Tibial nerve (tissue), 4 donors: ENCODE data around the gene CHST12. TPM values are rescaled to one million over a fixed set of nuclear protein-coding genes. Genes with fewer than 3 reads are reported as not detected.
A peak's percentile ranks its signal among the peaks of the same experiment; 100 is the strongest.
"Not testable (repeated sequence)": the region's sequence is repeated elsewhere in the genome, so short reads cannot be mapped to it uniquely, and the experiment has no call there.

ENCODE experiments used
- DNase-seq, 2 donors: peaks; one replicate each; pipeline ENCODE4 v3.0.0-alpha.2; 2019; ENCODE audit warnings: low spot score in 2 of 2
- H3K27ac ChIP-seq, 4 donors: fragments of 200-600 bp; sonication (generic) in 3 of 4; one replicate each; pipeline ENCODE4 v1.5.1; 2017 to 2019; ENCODE audit warnings: mild to moderate bottlenecking in 1 of 4
- H3K27me3 ChIP-seq, 2 donors: fragments of 200-600 bp; sonication (generic) in 1 of 2; one replicate each; pipeline versions ENCODE4 v1.5.1 to v1.6.0; 2017 to 2019
- H3K36me3 ChIP-seq, 3 donors: fragments of 200-600 bp; sonication (generic); one replicate each; pipeline ENCODE4 v1.5.1; 2018 to 2019
- H3K4me1 ChIP-seq, 4 donors: fragments of 200-600 bp; sonication (generic) in 3 of 4; one replicate each; pipeline ENCODE4 v1.5.1; 2017 to 2019
- H3K4me3 ChIP-seq, 4 donors: fragments of 200-600 bp; sonication (generic) in 3 of 4; one replicate each; pipeline ENCODE4 v1.5.1; 2017 to 2019; ENCODE audit warnings: mild to moderate bottlenecking in 1 of 4, moderate library complexity in 1 of 4
- H3K9me3 ChIP-seq, 4 donors: fragments of 200-600 bp; sonication (generic) in 3 of 4; one replicate each; pipeline ENCODE4 v1.5.1; 2017 to 2019
- EP300 ChIP-seq, 2 donors: sonication (generic); formaldehyde crosslinking; IDR thresholded peaks; one replicate each; pipeline ENCODE4 v1.6.1; 2017; ENCODE audit warnings: antibody characterized with exemption in 2 of 2, mild to moderate bottlenecking in 1 of 2
- POLR2A ChIP-seq, 2 donors: fragments of 450-650 bp; IDR thresholded peaks; one replicate each; pipeline ENCODE4 v1.6.1; 2017; ENCODE audit warnings: antibody characterized with exemption in 2 of 2, mild to moderate bottlenecking in 2 of 2, moderate library complexity in 2 of 2
- WGBS, 2 donors: methylation state at CpG; one replicate each; pipeline ENCODE4 v1.1.5; 2018; 5-methylcytosine and 5-hydroxymethylcytosine counted together
- total RNA-seq, 4 donors: library from RNA; depleted of rRNA; stranded (reverse); fragments of >200 nt; gene quantifications; one replicate each; pipeline ENCODE4 v1.1.0, GENCODE V29; 2016
- TF ChIP-seq, protein P1 (sequence below), 5 experiments: fragments of 200-600 bp in 3 of 5; fragments of 450-650 bp in 2 of 5; sonication (generic) in 3 of 5; IDR thresholded peaks; one replicate each; pipeline ENCODE4 v1.5.1; 2016 to 2019; ENCODE audit warnings: antibody characterized with exemption in 5 of 5, mild to moderate bottlenecking in 3 of 5, moderate library complexity in 2 of 5

Gene CHST12
- total RNA-seq, 4 donors from 2014 or later: 21.0 to 29.9 (median 29.3) TPM

DNA sequence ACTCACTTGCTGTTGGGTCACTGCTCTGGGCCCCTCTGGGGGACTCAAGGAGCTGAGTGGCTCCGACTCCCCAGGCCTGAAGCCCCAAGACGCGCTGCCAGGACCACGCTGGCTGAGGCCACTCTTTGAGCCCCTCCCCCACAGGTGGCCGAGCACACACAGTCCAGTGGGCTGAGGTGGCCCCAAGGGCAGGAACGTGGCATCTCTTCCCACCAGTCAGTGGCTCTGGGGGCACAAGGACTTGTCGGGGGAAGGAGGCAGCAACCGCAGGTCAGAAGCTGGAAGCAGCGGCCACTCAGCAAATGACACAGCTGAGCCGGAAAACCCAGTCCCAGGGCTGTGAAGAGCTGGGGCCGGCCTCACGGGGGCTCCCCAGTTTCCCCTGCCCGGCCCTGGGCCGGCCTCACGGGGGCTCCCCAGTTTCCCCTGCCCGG lies 48.7 kb downstream of the CHST12 start:
- no peaks in the 10 kb centered on the region for H3K36me3 ChIP-seq
- TF ChIP-seq POLR2A (IDR thresholded peaks at IDR 0.05) (no peak), EP300 (IDR thresholded peaks at IDR 0.05) (no peak)
- TF ChIP-seq, protein P1, sequence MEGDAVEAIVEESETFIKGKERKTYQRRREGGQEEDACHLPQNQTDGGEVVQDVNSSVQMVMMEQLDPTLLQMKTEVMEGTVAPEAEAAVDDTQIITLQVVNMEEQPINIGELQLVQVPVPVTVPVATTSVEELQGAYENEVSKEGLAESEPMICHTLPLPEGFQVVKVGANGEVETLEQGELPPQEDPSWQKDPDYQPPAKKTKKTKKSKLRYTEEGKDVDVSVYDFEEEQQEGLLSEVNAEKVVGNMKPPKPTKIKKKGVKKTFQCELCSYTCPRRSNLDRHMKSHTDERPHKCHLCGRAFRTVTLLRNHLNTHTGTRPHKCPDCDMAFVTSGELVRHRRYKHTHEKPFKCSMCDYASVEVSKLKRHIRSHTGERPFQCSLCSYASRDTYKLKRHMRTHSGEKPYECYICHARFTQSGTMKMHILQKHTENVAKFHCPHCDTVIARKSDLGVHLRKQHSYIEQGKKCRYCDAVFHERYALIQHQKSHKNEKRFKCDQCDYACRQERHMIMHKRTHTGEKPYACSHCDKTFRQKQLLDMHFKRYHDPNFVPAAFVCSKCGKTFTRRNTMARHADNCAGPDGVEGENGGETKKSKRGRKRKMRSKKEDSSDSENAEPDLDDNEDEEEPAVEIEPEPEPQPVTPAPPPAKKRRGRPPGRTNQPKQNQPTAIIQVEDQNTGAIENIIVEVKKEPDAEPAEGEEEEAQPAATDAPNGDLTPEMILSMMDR (IDR thresholded peaks at IDR 0.05): no peak
- H3K4me1 ChIP-seq: peaks cover 0 to 14% (median 10%) of the 10 kb centered on the region in 4 donors
- H3K27me3 ChIP-seq: no peaks in the 10 kb centered on the region
- H3K4me3 ChIP-seq: peak overlapping the region in 3 of 4 donors; percentile 25 to 49 (median 41)
- no peak for DNase-seq
- H3K27ac ChIP-seq: peak overlapping the region in 2 of 4 donors; percentile 5 to 46
- peaks cover 0 to 8% (median 0%) of the 10 kb centered on the region in 4 donors for H3K9me3 ChIP-seq
- WGBS, 2 donors: 18 to 20% methylated on average over 9 to 10 of the region's 16 CpGs

DNA sequence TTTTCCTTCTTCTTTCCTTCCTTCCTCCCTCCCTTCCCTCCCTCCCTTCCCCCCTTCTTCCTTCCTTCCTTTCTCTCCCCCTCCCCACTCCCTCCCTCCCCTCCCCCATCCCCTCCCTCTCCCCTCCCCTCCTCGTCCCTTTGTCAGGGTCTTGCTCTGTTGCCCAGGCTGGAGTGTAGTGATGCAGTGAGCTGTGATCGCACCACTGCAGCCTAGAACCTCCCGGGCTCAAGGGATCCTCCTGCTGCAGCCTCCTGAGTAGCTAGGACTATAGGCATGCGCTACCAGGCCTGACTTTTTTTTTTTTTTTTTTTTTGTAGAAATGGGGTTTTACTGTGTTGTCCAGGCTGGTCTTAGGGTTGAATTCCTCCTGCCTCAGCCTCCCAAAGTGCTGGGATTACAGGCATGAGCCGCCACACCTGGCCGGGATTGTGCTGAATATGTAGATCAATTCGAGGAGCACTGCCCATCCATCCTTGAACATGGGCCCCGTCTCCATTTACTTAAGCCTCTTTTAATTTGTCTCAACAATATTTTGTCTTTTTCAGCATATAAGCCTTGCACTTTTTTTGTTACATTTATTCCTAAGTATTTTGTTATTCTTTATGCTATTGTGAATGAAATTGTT lies 49.3 kb downstream of the CHST12 start:
- H3K36me3 ChIP-seq: no peaks in the 10 kb centered on the region
- H3K27ac ChIP-seq: no peak overlapping the region
- TF ChIP-seq, protein P1 (IDR thresholded peaks at IDR 0.05): no peak
- TF ChIP-seq EP300 (IDR thresholded peaks at IDR 0.05) (no peak), POLR2A (IDR thresholded peaks at IDR 0.05) (no peak)
- H3K4me3 ChIP-seq: no peak overlapping the region
- no peak for DNase-seq
- H3K4me1 ChIP-seq: peaks cover 0 to 14% (median 10%) of the 10 kb centered on the region in 4 donors
- H3K27me3 ChIP-seq: no peaks in the 10 kb centered on the region
- peaks cover 0 to 8% (median 0%) of the 10 kb centered on the region in 4 donors for H3K9me3 ChIP-seq
- 84 to 93% methylated on average over 7 to 8 of the region's 8 CpGs for WGBS, 2 donors

DNA sequence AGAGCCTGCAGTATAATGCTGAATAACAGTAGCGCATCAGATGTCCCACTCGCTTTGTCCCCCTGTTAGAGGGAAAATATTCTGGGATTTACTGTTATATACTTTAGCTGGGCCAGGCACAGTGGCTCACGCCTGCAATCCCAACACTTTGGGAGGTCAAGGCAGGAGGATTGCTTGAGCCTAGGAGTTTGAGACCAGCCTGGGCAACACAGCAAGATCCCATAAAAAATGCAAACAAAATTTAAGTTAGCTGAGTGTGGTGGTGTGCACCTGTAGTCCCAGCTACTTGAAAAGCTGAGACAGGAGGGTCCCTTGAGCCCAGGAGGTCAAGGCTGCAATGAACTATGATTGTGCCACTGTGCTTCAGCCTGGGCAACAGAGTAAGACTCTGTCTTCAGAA lies 50.4 kb downstream of the CHST12 start:
- not testable (repeated sequence) for H3K27ac ChIP-seq, H3K4me3 ChIP-seq, H3K27me3 ChIP-seq, DNase-seq, H3K9me3 ChIP-seq, H3K36me3 ChIP-seq
- 94 to 98% methylated on average over 3 of the region's 3 CpGs for WGBS, 2 donors
- peaks cover 0 to 14% (median 10%) of the 10 kb centered on the region in 4 donors for H3K4me1 ChIP-seq

DNA sequence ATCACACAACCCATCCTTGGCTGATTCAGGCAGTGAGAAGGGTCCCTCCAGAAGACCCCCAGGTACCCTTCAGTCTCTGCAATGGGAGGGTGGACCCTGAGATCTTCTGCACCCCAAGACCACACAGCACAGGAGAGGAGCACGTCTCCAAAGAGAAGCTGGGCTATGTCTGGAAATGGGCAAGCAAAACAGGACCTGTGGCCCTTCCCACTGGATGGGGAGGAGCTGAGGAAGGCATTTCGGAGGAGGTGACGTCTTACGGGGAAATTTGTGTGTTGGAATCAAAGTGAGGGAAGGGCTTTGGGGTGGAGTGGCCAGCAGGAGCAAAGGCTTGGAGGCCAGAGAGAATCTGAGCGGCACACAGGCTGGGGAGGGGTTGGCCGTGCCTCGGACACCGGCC lies 56.3 kb downstream of the CHST12 start:
- Histone ChIP-seq H3K4me1 (peaks cover 0 to 16% (median 6%) of the 10 kb centered on the region in 4 donors), H3K9me3 (peaks cover 0 to 3% (median 0%) of the 10 kb centered on the region in 4 donors)
- WGBS, 2 donors: 60 to 71% methylated on average over 7 to 8 of the region's 8 CpGs

DNA sequence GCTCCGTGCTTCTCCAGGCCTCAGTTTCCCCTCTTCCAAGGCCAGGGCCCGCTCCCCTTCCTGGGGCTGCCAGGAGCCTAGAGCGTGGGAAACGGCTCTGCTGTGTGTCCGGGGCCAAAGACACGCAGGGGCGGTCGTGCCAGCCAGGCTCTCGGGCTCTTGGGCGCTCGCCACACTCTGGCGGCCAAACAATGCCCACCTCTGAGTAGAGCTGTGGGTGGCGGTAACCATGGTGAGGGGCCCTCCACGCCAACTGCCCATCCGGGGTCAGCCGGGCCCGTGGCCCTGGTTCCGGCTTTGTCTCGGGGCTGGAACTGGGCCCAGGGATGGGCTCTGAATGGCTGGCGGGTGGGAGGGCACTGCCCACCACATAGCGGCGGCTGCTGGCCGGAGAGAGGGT lies 56.8 kb downstream of the CHST12 start:
- TF ChIP-seq EP300 (IDR thresholded peaks at IDR 0.05) (no peak), POLR2A (IDR thresholded peaks at IDR 0.05) (no peak)
- TF ChIP-seq, protein P1 (IDR thresholded peaks at IDR 0.05): no peak
- peak overlapping the region in 2 of 4 donors; percentile 49 to 58 for H3K27ac ChIP-seq
- H3K27me3 ChIP-seq: no peaks in the 10 kb centered on the region
- H3K4me1 ChIP-seq: peaks cover 0 to 16% (median 6%) of the 10 kb centered on the region in 4 donors
- no peak overlapping the region for H3K4me3 ChIP-seq
- no peaks in the 10 kb centered on the region for H3K36me3 ChIP-seq
- 30 to 54% methylated on average over 2 to 13 of the region's 23 CpGs for WGBS, 2 donors
- no peaks in the 10 kb centered on the region for H3K9me3 ChIP-seq
- DNase-seq: no peak

More for the DNA sequence above, 56.3 kb downstream of the CHST12 start:
- Histone ChIP-seq H3K4me3 (no peak overlapping the region), H3K27me3 (no peaks in the 10 kb centered on the region), H3K36me3 (no peaks in the 10 kb centered on the region), H3K27ac (peak overlapping the region in 2 of 4 donors; percentile 49 to 58)
- TF ChIP-seq EP300 (IDR thresholded peaks at IDR 0.05) (no peak), POLR2A (IDR thresholded peaks at IDR 0.05) (no peak)
- TF ChIP-seq, protein P1 (IDR thresholded peaks at IDR 0.05): no peak
- no peak for DNase-seq
